OCI-LY7 (cell line): ENCODE results near the gene DCLK1. TPM values are rescaled to one million over a fixed set of nuclear protein-coding genes. Genes with fewer than 3 reads are reported as not detected.

Experiments used
- BruUV-seq: library from RNA; stranded (reverse); fragments of 400-500 nt; replicated peaks from 2 replicates; lab custom pipeline; 2021; lab: Mats Ljungman, UMichigan
- CTCF ChIA-PET: fragments of 300-600 bp; sonication (Branson Sonifier 250); formaldehyde crosslinking; loops from one replicate; lab custom pipeline; 2022; ENCODE audit warnings: antibody characterized with exemption; ENCODE audit not compliant: unreplicated experiment; lab: Charles Lee
- POLR2A ChIA-PET: fragments of 300-600 bp; sonication (Branson Sonifier 250); formaldehyde crosslinking; loops from one replicate; lab custom pipeline; 2022; ENCODE audit warnings: antibody characterized with exemption; lab: Charles Lee
- DNase-seq: peaks from one replicate; pipeline ENCODE4 v3.0.0-alpha.2; 2015; ENCODE audit warnings: low spot score
- H2AFZ ChIP-seq: fragments of 200-600 bp; sonication (generic), shearing (Covaris generic); 2 replicates; pipeline ENCODE4 v1.6.1; 2014; ENCODE audit warnings: mild to moderate bottlenecking, antibody characterized with exemption, low read length, moderate library complexity
- H3K27ac ChIP-seq: fragments of 200-600 bp; sonication (generic); 2 replicates; pipeline ENCODE4 v1.5.1; 2014; ENCODE audit warnings: mixed run types, low read depth, mild to moderate bottlenecking, moderate library complexity, low read length, inconsistent platforms; ENCODE audit not compliant: poor library complexity, severe bottlenecking
- H3K36me3 ChIP-seq: fragments of 200-600 bp; sonication (generic); 2 replicates; pipeline ENCODE4 v1.6.1; 2014; ENCODE audit warnings: mild to moderate bottlenecking, antibody characterized with exemption, low read length, moderate library complexity, mixed read lengths; ENCODE audit not compliant: insufficient read depth
- H3K4me1 ChIP-seq: fragments of 200-600 bp; sonication (generic); 2 replicates; pipeline ENCODE4 v1.5.1; 2014; ENCODE audit warnings: mild to moderate bottlenecking, low read length; ENCODE audit not compliant: insufficient read depth, poor library complexity, severe bottlenecking
- H3K4me2 ChIP-seq: fragments of 200-600 bp; sonication (generic); 2 replicates; pipeline ENCODE4 v1.6.1; 2014; ENCODE audit warnings: mild to moderate bottlenecking, low read length
- H3K4me3 ChIP-seq: fragments of 200-600 bp; sonication (generic); 2 replicates; pipeline ENCODE4 v1.5.1; 2014; ENCODE audit warnings: mild to moderate bottlenecking, low read depth, low read length; ENCODE audit not compliant: poor library complexity, severe bottlenecking
- H3K79me2 ChIP-seq: fragments of 200-600 bp; sonication (generic); 2 replicates; pipeline ENCODE4 v1.6.1; 2016; ENCODE audit warnings: low read depth, mild to moderate bottlenecking, low read length, moderate library complexity, mixed read lengths; ENCODE audit not compliant: insufficient read depth
- H3K9me2 ChIP-seq: fragments of 200-600 bp; sonication (generic); 2 replicates; pipeline ENCODE4 v1.6.1; 2016; ENCODE audit warnings: mild to moderate bottlenecking, low read length, mixed read lengths; ENCODE audit not compliant: insufficient read depth
- H3K9me3 ChIP-seq: fragments of 200-600 bp; sonication (generic); 2 replicates; pipeline ENCODE4 v1.6.1; 2014; ENCODE audit warnings: mild to moderate bottlenecking, mixed run types, low read length, mixed read lengths
- H4K20me1 ChIP-seq: fragments of 200-600 bp; sonication (generic); 2 replicates; pipeline ENCODE4 v1.6.1; 2014; ENCODE audit warnings: mild to moderate bottlenecking, antibody characterized with exemption, low read length, moderate library complexity, mixed read lengths; ENCODE audit not compliant: insufficient read depth
- EZH2phosphoT487 ChIP-seq: fragments of 200-600 bp; sonication (generic); IDR thresholded peaks from 2 replicates; pipeline ENCODE4 v1.6.1; 2018; ENCODE audit warnings: low read depth, borderline replicate concordance, mild to moderate bottlenecking, mixed run types, antibody characterized with exemption, low read length, moderate library complexity, mixed read lengths
- intact Hi-C: fragments of 100-400 bp; cut with micrococcal nuclease; formaldehyde crosslinking; loops from one replicate; pipeline ENCODE4 v1.10.0; 2022; ENCODE audit not compliant: unreplicated experiment
- total RNA-seq, 2 experiments: library from RNA; depleted of rRNA in 1 of 2; stranded (reverse); fragments of >200 nt in 1 of 2; shearing (Covaris generic) in 1 of 2; gene quantifications; 2 replicates each; pipeline ENCODE4 v1.2.3, GENCODE V29; 2014 to 2022
- TF ChIP-seq, protein P1 (sequence below): fragments of 200-600 bp; sonication (generic); conservative IDR thresholded peaks from 2 replicates; pipeline ENCODE4 v1.5.1; 2014; ENCODE audit warnings: mild to moderate bottlenecking, antibody characterized with exemption, low read length, moderate library complexity, mixed read lengths

Gene DCLK1
- total RNA-seq, 2 experiments from 2014 or later: not detected

DNA sequence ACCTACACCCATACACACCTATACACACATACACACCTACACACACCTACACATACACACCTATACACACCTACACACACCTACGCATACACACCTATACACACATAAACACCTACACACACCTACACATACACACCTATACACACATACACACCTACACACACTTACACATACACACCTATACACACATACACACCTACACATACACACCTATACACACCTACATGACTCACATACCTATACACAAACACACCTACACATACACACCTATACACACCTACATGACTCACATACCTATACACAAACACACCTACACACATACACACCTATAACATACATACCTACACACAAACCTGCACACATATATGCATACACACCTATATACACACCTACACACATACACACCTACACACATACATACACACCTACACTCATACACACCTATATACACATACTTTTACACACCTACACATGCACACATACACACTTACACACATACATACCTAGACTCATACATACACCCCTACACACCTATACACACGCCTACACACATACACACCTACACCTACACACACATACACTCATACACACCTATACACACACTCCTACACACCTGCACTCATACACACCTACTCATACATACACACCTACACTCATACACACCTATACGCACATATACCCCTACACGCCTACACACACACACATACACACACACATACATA is 368.0 kb downstream of the DCLK1 start:
- Histone ChIP-seq H3K4me2 (no peak overlapping the region), H3K9me2 (no peaks in the 10 kb centered on the region), H3K27ac (no peak overlapping the region), H3K36me3 (no peaks in the 10 kb centered on the region), H3K4me1 (no peaks in the 10 kb centered on the region), H3K79me2 (no peaks in the 10 kb centered on the region), H3K4me3 (no peak overlapping the region), H2AFZ (no peak overlapping the region), H3K9me3 (peaks cover 23% of the 10 kb centered on the region; the same call in 1 of the 2 replicates), H4K20me1 (no peaks in the 10 kb centered on the region)
- ChIA-PET CTCF (no interaction called here), POLR2A (no interaction called here)
- no TSS peak for BruUV-seq
- TF ChIP-seq, protein P1, sequence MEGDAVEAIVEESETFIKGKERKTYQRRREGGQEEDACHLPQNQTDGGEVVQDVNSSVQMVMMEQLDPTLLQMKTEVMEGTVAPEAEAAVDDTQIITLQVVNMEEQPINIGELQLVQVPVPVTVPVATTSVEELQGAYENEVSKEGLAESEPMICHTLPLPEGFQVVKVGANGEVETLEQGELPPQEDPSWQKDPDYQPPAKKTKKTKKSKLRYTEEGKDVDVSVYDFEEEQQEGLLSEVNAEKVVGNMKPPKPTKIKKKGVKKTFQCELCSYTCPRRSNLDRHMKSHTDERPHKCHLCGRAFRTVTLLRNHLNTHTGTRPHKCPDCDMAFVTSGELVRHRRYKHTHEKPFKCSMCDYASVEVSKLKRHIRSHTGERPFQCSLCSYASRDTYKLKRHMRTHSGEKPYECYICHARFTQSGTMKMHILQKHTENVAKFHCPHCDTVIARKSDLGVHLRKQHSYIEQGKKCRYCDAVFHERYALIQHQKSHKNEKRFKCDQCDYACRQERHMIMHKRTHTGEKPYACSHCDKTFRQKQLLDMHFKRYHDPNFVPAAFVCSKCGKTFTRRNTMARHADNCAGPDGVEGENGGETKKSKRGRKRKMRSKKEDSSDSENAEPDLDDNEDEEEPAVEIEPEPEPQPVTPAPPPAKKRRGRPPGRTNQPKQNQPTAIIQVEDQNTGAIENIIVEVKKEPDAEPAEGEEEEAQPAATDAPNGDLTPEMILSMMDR: no peak
- TF ChIP-seq EZH2phosphoT487: no peak
- intact Hi-C loops: no loop called here
- no peak for DNase-seq

DNA sequence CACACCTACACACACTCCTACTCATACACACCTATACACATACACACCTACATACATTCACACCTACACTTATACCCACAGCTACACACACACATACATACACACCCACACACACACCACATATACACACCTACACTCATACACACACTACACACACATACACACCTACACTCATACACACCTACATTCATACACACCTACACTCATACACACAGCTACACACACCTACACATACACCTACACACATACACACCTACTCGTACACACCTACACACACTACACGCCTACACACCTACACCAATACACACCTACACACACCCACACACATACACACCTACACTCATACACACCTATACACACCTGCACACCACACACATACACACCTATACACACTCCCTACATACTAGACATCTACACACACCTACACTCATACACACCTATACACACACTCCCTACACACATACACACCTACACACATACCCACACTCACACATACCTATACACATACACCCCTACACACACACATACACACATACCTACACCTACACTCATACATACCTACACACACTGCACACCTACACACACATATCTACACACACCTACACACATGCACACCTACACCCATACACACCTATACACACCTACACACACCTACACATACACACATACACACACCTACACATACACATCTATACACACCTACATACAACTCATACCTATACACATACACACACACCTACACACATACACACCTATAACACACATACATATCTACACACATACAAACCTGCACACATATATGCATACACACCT is 369.5 kb downstream of the DCLK1 start:
- BruUV-seq: no TSS peak
- Histone ChIP-seq H3K4me2 (no peak overlapping the region), H3K4me3 (no peak overlapping the region), H3K79me2 (no peaks in the 10 kb centered on the region), H3K9me3 (peaks cover 23% of the 10 kb centered on the region; the same call in 1 of the 2 replicates), H3K4me1 (no peaks in the 10 kb centered on the region), H3K27ac (no peak overlapping the region), H3K9me2 (no peaks in the 10 kb centered on the region), H3K36me3 (no peaks in the 10 kb centered on the region), H4K20me1 (no peaks in the 10 kb centered on the region), H2AFZ (no peak overlapping the region)
- CTCF ChIA-PET: no interaction called here
- TF ChIP-seq, protein P1: no peak
- TF ChIP-seq EZH2phosphoT487: no peak
- intact Hi-C loops: no loop called here
- no peak for DNase-seq
- POLR2A ChIA-PET: no interaction called here
